Immature natural killer cell (primary cell): Measurements from ENCODE around the gene SLAMF1. TPM values are rescaled to one million over a fixed set of nuclear protein-coding genes. Genes with fewer than 3 reads are reported as not detected.

Experiments used
- DNase-seq, 3 donors: peaks; one replicate each; pipeline ENCODE4 v3.0.0; 2022; ENCODE audit warnings: mixed read lengths in 1 of 3
- H3K27ac Mint-ChIP-seq, 6 donors: one replicate each; pipeline ENCODE4 v1.8.0; 2020; ENCODE audit warnings: mixed read lengths in 6 of 6, mild to moderate bottlenecking in 5 of 6, inconsistent platforms in 4 of 6, moderate library complexity in 3 of 6
- H3K27me3 Mint-ChIP-seq, 3 donors: one replicate each; pipeline ENCODE4 v1.8.0; 2020 to 2021; ENCODE audit warnings: low read depth in 3 of 3, mild to moderate bottlenecking in 3 of 3, mixed read lengths in 3 of 3, moderate library complexity in 3 of 3, inconsistent platforms in 1 of 3
- H3K36me3 Mint-ChIP-seq, 3 donors: one replicate each; pipeline ENCODE4 v1.8.0; 2020; ENCODE audit warnings: mixed read lengths in 3 of 3, inconsistent platforms in 2 of 3, mild to moderate bottlenecking in 2 of 3
- H3K4me1 Mint-ChIP-seq, 2 donors: one replicate each; pipeline ENCODE4 v1.8.0; 2020; ENCODE audit warnings: inconsistent platforms in 2 of 2, mild to moderate bottlenecking in 2 of 2, mixed read lengths in 2 of 2, moderate library complexity in 1 of 2
- H3K4me3 Mint-ChIP-seq, 5 donors: one replicate each; pipeline ENCODE4 v1.8.0; 2020; ENCODE audit warnings: mild to moderate bottlenecking in 5 of 5, mixed read lengths in 5 of 5, inconsistent platforms in 3 of 5, moderate library complexity in 3 of 5
- H3K9me3 Mint-ChIP-seq, 6 donors: one replicate each; pipeline ENCODE4 v1.8.0; 2020; ENCODE audit warnings: mild to moderate bottlenecking in 6 of 6, mixed read lengths in 6 of 6, inconsistent platforms in 4 of 6, moderate library complexity in 3 of 6
- polyA plus RNA-seq, 3 donors: library from polyadenylated mRNA; unstranded; fragments of 300-500 nt; fragmentation: Illumina TruSeq; gene quantifications; one replicate each; pipeline ENCODE4 v1.2.3, GENCODE V29; 2021

Gene SLAMF1
- polyA plus RNA-seq, 3 donors from 2014 or later: 0.12 to 0.21 TPM; not detected in 1

GRCh38 chr1:160641323-160642280 lies 5.2 kb downstream of the SLAMF1 start:
- no peaks in the 10 kb centered on the region for H3K9me3 Mint-ChIP-seq
- peak overlapping the region in 2 of 6 donors; percentile 9 to 51 for H3K27ac Mint-ChIP-seq
- no peaks in the 10 kb centered on the region for H3K36me3 Mint-ChIP-seq
- no peak for DNase-seq
- H3K4me3 Mint-ChIP-seq: peak overlapping the region in 2 of 5 donors; percentile 18 to 30
- H3K27me3 Mint-ChIP-seq: peaks cover 9 to 14% (median 12%) of the 10 kb centered on the region in 3 donors
- H3K4me1 Mint-ChIP-seq: peaks cover 55 to 56% of the 10 kb centered on the region in 2 donors

DNA sequence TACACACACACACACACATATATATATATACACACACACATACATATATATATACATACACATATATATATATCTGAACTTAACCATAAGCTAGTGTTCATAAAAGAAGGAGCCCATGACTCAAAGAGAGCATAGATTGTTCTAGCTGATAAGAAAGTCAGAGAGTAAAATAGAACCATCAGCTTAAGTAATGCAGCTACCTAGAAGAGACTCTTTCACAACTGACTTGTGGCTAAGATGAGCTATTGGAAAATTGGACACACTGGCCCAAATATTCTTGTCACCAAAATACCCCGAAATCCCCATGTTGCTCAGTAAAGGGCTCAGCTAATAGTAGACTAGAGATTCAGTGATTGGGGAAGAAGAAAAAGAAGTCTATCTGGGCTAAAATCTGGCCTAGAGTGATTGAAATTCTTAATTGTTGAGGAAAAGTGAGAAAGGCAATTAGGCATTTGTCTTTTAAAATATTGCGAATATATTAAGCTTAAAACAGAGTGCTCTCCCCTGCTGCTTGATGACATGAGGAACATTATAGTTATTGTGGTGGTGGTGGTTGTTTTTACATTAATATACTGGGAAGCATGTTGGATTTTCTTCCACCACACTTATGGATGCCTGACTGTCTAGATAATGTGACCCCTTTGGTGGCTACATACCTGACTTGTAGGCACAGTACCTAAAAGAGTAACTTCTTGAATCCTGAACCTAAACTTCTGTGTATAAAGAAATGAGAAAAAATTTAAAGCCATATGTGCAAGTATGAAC lies 6.3 kb downstream of the SLAMF1 start:
- peaks cover 9 to 14% (median 14%) of the 10 kb centered on the region in 3 donors for H3K27me3 Mint-ChIP-seq
- H3K27ac Mint-ChIP-seq: peak overlapping the region in 3 of 6 donors; percentile 3 to 28 (median 8)
- peaks cover 63 to 65% of the 10 kb centered on the region in 2 donors for H3K4me1 Mint-ChIP-seq
- no peaks in the 10 kb centered on the region for H3K36me3 Mint-ChIP-seq
- peak overlapping the region in 4 of 5 donors; percentile 25 to 45 (median 29) for H3K4me3 Mint-ChIP-seq
- no peak for DNase-seq
- no peaks in the 10 kb centered on the region for H3K9me3 Mint-ChIP-seq

DNA sequence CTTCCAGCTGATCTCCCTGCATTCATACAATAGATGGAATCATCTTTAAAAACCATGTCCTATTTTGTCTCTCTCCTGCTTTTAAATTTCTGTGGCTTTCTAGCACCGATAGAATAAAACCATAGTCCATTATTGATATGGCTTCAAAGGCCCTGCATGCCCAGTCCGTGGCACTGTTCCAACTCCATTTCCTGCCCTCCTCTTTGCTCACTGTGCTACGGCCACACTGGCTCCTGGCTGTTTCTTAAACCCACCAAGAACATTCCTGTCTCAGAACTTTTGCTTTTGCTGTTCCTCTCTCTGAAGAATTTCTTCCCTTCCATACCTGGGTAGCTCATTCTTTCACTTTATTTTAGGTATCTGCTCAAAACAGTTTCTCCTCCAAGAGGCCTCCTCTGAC lies 7.2 kb downstream of the SLAMF1 start:
- Mint-ChIP-seq H3K4me3 (peak overlapping the region; percentile 50 to 84 (median 66)), H3K36me3 (no peaks in the 10 kb centered on the region), H3K27me3 (peaks cover 9 to 15% (median 13%) of the 10 kb centered on the region in 3 donors), H3K4me1 (peaks cover 65% of the 10 kb centered on the region in 2 donors), H3K27ac (peak overlapping the region in 4 of 6 donors; percentile 48 to 82 (median 69)), H3K9me3 (no peaks in the 10 kb centered on the region)
- no peak for DNase-seq

DNA sequence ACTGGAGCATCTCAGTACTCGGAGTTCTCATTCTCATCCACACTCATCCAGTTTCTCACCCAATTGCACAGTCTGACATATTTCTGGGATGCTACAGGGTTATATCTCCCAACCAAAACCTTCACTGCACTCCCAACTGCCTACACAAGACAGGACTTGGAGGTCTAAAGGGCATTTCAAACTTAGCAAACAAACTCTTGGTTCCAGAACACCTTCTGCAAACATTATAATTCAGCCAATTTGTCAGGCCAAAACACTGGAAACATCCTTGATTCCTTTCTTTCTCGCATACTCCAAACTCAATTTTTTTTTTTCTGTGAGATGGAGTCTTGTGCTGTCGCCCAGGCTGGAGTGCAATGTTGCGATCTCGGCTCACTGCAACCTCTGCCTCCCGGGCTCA lies 7.9 kb downstream of the SLAMF1 start:
- no peaks in the 10 kb centered on the region for H3K9me3 Mint-ChIP-seq
- no peak for DNase-seq
- peak overlapping the region; percentile 40 to 84 (median 74) for H3K27ac Mint-ChIP-seq
- H3K4me3 Mint-ChIP-seq: peak overlapping the region; percentile 66 to 84 (median 81)
- H3K27me3 Mint-ChIP-seq: peaks cover 9 to 15% (median 12%) of the 10 kb centered on the region in 3 donors
- peaks cover 65% of the 10 kb centered on the region in 2 donors for H3K4me1 Mint-ChIP-seq
- H3K36me3 Mint-ChIP-seq: no peaks in the 10 kb centered on the region

DNA sequence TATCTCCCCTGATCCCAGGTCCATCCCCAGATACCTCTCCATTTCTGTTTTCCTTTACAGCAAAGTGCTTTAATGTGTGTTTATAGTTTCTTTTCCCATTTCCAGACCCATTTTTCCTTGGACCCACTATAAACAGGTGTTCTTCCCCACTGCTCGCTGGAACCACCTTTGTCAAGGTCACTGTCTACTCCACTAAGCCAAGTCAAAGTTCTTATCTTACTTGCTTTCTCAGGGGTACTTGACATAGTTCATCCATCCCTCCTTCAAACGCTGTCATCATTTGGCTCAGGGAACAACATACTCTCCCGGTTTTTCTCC lies 8.3 kb downstream of the SLAMF1 start:
- H3K36me3 Mint-ChIP-seq: no peaks in the 10 kb centered on the region
- no peaks in the 10 kb centered on the region for H3K9me3 Mint-ChIP-seq
- peaks cover 65% of the 10 kb centered on the region in 2 donors for H3K4me1 Mint-ChIP-seq
- peak overlapping the region; percentile 66 to 84 (median 81) for H3K4me3 Mint-ChIP-seq
- peak overlapping the region; percentile 61 to 84 (median 80) for H3K27ac Mint-ChIP-seq
- peaks cover 9 to 15% (median 12%) of the 10 kb centered on the region in 3 donors for H3K27me3 Mint-ChIP-seq
- DNase-seq: no peak

DNA sequence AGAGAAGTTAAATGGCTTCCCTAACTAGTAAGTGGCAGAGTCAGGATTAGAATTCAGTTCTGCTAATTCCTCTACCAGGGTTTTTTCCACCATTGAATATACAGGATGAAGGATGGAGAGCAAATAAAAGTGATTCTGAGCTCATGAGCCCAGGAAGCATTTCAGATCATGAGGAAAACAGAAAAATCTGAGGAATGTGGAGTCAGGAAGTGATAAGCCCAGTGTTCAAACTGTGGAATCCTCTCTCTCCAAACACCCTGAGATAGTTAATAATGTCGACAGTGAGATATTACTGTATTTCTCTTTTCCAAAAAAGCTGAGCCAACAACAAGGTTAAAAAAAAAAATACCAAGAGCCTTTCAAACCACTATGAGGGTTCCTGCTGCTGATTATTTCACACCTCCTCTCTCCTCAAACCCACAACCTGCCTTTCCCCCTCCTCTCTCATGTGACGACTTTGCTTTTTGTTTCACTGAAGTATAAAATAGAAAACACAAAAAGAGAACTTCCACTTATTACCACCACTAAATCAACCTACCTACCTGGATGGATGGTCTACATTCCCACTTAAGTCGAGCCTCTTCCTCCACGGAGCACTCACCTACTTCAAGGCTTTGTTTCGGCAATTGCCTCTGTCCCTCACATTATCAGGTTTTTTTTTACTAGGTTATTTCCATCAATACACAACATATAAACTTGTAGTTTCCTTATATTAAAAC lies 8.9 kb downstream of the SLAMF1 start:
- DNase-seq: peak; percentile 83 to 86 (median 86)
- peak overlapping the region; percentile 61 to 84 (median 80) for H3K27ac Mint-ChIP-seq

DNA sequence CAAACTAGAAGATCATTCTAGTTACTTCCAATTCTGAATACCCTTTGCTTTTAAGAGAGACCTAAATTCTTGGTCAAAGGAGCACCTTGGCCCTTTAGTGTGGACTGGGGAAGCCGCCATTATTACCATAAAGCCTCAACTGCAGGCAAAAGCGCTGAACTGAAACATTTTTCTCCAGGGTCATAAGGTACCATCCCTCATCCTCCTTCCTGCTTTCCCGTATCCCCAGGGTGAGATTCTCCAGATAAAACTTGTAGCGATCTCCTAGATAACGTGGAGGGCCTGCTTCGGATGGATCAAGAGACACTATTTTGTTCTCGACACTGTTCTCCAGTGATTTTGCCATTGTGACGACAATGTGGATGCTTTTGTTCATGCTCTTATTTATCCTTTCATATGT lies 9.8 kb downstream of the SLAMF1 start:
- H3K27ac Mint-ChIP-seq: peak overlapping the region in 4 of 6 donors; percentile 6 to 77 (median 31)
- DNase-seq: no peak

More for the DNA sequence above, 8.9 kb downstream of the SLAMF1 start:
- no peaks in the 10 kb centered on the region for H3K36me3 Mint-ChIP-seq
- H3K4me3 Mint-ChIP-seq: peak overlapping the region; percentile 66 to 84 (median 81)
- peaks cover 9 to 15% (median 10%) of the 10 kb centered on the region in 3 donors for H3K27me3 Mint-ChIP-seq
- no peaks in the 10 kb centered on the region for H3K9me3 Mint-ChIP-seq
- H3K4me1 Mint-ChIP-seq: peaks cover 65% of the 10 kb centered on the region in 2 donors

DNA sequence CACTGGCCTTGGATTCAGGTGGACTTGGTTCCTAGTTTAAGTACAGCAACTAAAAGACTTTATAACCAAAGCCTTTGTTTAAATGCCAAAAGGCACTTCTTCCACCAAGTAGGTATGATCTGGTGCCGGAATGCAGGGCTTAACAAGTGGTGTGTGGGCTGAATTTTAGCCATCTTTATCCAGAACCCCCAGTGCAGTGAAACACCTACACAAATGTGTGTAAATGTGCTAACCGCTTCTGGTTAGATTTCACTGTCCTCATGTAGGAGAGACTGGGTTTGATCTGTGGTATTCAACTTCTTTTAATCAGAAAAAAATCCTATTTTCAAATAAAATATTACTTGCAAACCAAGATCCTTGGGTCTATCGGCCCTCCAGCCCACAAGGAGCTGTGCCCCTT lies 10.3 kb downstream of the SLAMF1 start:
- Mint-ChIP-seq H3K36me3 (no peaks in the 10 kb centered on the region), H3K4me1 (peaks cover 61 to 62% of the 10 kb centered on the region in 2 donors), H3K27me3 (peaks cover 6 to 15% (median 12%) of the 10 kb centered on the region in 3 donors), H3K27ac (peak overlapping the region in 2 of 6 donors; percentile 25 to 32), H3K9me3 (no peaks in the 10 kb centered on the region), H3K4me3 (peak overlapping the region; percentile 29 to 84 (median 66))
- DNase-seq: peak; percentile 55 to 68 (median 65)

More for the DNA sequence above, 9.8 kb downstream of the SLAMF1 start:
- Mint-ChIP-seq H3K4me3 (peak overlapping the region; percentile 66 to 84 (median 81)), H3K36me3 (no peaks in the 10 kb centered on the region), H3K9me3 (no peaks in the 10 kb centered on the region), H3K4me1 (peaks cover 62 to 64% of the 10 kb centered on the region in 2 donors), H3K27me3 (peaks cover 7 to 15% (median 12%) of the 10 kb centered on the region in 3 donors)

- Mint-ChIP-seq H3K4me3 (peak overlapping the region in 2 of 5 donors; percentile 13 to 82), H3K4me1 (peaks cover 61% of the 10 kb centered on the region in 2 donors), H3K27me3 (peaks cover 5 to 15% (median 12%) of the 10 kb centered on the region in 3 donors), H3K27ac (peak overlapping the region in 1 of 6 donors; percentile 51), H3K9me3 (no peaks in the 10 kb centered on the region), H3K36me3 (no peaks in the 10 kb centered on the region)
- DNase-seq: no peak
Measured at GRCh38 chr1:160636076-160636475, 10.8 kb downstream of the SLAMF1 start.

GRCh38 chr1:160634543-160635491 lies 12.0 kb downstream of the SLAMF1 start:
- peaks cover 5 to 13% (median 12%) of the 10 kb centered on the region in 3 donors for H3K27me3 Mint-ChIP-seq
- peak overlapping the region in 1 of 6 donors; percentile 5 for H3K27ac Mint-ChIP-seq
- H3K4me3 Mint-ChIP-seq: no peak overlapping the region
- H3K36me3 Mint-ChIP-seq: no peaks in the 10 kb centered on the region
- H3K9me3 Mint-ChIP-seq: no peaks in the 10 kb centered on the region
- H3K4me1 Mint-ChIP-seq: peaks cover 49 to 52% of the 10 kb centered on the region in 2 donors
- DNase-seq: no peak

GRCh38 chr1:160633330-160633903 lies 13.4 kb downstream of the SLAMF1 start:
- no peaks in the 10 kb centered on the region for H3K9me3 Mint-ChIP-seq
- H3K4me1 Mint-ChIP-seq: peaks cover 44 to 47% of the 10 kb centered on the region in 2 donors
- H3K36me3 Mint-ChIP-seq: no peaks in the 10 kb centered on the region
- H3K27ac Mint-ChIP-seq: no peak overlapping the region
- DNase-seq: no peak
- H3K27me3 Mint-ChIP-seq: peaks cover 5 to 10% (median 8%) of the 10 kb centered on the region in 3 donors
- H3K4me3 Mint-ChIP-seq: no peak overlapping the region
